ENCODE results near the gene LRRC47.

- TF ChIP-seq RFX5 (IDR thresholded peaks at IDR 0.05; ENCODE audit: low read length) (no peak), RAD21 (IDR thresholded peaks at IDR 0.05; ENCODE audit: low read length) (no peak), RCOR1 (IDR thresholded peaks at IDR 0.05; ENCODE audit: low read length) (no peak), EZH2phosphoT487 (IDR thresholded peaks at IDR 0.05; ENCODE audit: borderline replicate concordance, low read depth) (no peak), SIN3A (IDR thresholded peaks at IDR 0.05; ENCODE audit: borderline replicate concordance, low read depth, low read length) (no peak), GABPA (IDR thresholded peaks at IDR 0.05; ENCODE audit: low read depth) (no peak), GATA2 (CRISPR knock-in tag; IDR thresholded peaks at IDR 0.05) (no peak), EP300 (IDR thresholded peaks at IDR 0.05; ENCODE audit: borderline replicate concordance in 1 of 2, low read depth in 1 of 2, low read length in 1 of 2) (no peak), CTCF (IDR thresholded peaks at IDR 0.05) (no peak), POLR2AphosphoS5 (IDR thresholded peaks at IDR 0.05; ENCODE audit: low read depth, low read length) (no peak)
- TF ChIP-seq, protein P1, sequence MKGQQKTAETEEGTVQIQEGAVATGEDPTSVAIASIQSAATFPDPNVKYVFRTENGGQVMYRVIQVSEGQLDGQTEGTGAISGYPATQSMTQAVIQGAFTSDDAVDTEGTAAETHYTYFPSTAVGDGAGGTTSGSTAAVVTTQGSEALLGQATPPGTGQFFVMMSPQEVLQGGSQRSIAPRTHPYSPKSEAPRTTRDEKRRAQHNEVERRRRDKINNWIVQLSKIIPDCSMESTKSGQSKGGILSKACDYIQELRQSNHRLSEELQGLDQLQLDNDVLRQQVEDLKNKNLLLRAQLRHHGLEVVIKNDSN (IDR thresholded peaks at IDR 0.05; ENCODE audit: borderline replicate concordance, low read depth): no peak
- TF ChIP-seq, protein P2, sequence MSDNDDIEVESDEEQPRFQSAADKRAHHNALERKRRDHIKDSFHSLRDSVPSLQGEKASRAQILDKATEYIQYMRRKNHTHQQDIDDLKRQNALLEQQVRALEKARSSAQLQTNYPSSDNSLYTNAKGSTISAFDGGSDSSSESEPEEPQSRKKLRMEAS (IDR thresholded peaks at IDR 0.05; ENCODE audit: low read depth): no peak
- TF ChIP-seq, protein P3, sequence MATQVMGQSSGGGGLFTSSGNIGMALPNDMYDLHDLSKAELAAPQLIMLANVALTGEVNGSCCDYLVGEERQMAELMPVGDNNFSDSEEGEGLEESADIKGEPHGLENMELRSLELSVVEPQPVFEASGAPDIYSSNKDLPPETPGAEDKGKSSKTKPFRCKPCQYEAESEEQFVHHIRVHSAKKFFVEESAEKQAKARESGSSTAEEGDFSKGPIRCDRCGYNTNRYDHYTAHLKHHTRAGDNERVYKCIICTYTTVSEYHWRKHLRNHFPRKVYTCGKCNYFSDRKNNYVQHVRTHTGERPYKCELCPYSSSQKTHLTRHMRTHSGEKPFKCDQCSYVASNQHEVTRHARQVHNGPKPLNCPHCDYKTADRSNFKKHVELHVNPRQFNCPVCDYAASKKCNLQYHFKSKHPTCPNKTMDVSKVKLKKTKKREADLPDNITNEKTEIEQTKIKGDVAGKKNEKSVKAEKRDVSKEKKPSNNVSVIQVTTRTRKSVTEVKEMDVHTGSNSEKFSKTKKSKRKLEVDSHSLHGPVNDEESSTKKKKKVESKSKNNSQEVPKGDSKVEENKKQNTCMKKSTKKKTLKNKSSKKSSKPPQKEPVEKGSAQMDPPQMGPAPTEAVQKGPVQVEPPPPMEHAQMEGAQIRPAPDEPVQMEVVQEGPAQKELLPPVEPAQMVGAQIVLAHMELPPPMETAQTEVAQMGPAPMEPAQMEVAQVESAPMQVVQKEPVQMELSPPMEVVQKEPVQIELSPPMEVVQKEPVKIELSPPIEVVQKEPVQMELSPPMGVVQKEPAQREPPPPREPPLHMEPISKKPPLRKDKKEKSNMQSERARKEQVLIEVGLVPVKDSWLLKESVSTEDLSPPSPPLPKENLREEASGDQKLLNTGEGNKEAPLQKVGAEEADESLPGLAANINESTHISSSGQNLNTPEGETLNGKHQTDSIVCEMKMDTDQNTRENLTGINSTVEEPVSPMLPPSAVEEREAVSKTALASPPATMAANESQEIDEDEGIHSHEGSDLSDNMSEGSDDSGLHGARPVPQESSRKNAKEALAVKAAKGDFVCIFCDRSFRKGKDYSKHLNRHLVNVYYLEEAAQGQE (IDR thresholded peaks at IDR 0.05; ENCODE audit: low read depth, low read length): no peak
Measured at GRCh38 chr1:3837200-3837599, 40.9 kb upstream of the LRRC47 start.

All from SK-N-SH (cell line).